SH-SY5Y (cell line): ENCODE measurements around the gene PLOD3.

ENCODE experiments used
- GATA2 ChIP-seq: IDR thresholded peaks from 2 replicates; pipeline ENCODE4 v1.6.1; 2011; ENCODE audit warnings: mild to moderate bottlenecking, low read depth, low read length
- GATA3 ChIP-seq: IDR thresholded peaks from 2 replicates; pipeline ENCODE4 v1.6.1; 2011; ENCODE audit warnings: low read depth, mild to moderate bottlenecking, low read length, moderate library complexity

DNA sequence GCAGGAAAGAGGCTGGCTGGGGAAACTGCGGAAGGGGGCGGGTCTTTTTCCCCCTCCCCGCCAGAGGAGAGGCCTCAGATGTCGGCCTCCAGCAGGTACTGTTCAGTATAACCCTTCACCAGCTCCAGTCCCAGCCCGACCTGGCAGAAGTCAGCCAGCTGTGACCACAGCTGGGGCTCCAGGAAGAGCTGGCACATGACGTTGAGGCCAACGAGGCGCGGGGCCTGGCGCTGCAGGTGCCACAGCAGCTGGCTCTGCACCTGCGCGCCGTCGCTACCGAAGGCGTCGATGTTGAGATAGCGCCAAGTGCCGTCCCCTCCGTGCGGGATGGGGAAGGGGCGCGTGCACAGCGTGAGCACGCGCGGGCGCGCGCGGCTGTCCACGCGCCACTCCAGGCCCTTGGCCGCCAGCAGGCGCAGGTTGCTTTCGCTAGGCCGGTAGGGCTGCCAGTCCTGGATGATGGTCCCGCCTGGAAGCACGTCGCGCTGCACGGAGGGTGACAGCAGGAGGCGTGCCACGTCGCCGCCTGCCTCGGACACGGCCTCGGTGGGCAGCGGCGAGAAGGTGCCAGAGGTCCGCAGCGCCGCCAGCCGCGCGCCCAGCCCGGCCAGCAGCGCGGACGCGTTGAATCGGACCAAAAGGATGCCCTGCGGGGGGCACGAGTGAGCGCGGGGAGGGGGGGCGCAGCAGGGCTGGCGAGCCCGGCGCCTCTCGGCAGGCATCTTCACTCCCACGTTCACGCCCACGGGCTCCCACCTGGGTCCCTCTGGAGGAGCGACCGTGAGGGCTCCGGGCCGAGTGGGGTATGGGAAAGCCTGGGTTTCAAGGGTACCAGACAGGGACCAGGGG is 45.2 kb downstream of the PLOD3 start:
- TF ChIP-seq GATA2, result no peak
- no peak for TF ChIP-seq GATA3
